HG03108 (cell line): Measurements from ENCODE around the gene VPS51.

Experiments used
- ATAC-seq: cut with Tn5 transposase; IDR thresholded peaks from one replicate; pipeline ENCODE4 v1.9.1; 2021; ENCODE audit warnings: moderate library complexity; ENCODE audit not compliant: unreplicated experiment

Gene VPS51

DNA sequence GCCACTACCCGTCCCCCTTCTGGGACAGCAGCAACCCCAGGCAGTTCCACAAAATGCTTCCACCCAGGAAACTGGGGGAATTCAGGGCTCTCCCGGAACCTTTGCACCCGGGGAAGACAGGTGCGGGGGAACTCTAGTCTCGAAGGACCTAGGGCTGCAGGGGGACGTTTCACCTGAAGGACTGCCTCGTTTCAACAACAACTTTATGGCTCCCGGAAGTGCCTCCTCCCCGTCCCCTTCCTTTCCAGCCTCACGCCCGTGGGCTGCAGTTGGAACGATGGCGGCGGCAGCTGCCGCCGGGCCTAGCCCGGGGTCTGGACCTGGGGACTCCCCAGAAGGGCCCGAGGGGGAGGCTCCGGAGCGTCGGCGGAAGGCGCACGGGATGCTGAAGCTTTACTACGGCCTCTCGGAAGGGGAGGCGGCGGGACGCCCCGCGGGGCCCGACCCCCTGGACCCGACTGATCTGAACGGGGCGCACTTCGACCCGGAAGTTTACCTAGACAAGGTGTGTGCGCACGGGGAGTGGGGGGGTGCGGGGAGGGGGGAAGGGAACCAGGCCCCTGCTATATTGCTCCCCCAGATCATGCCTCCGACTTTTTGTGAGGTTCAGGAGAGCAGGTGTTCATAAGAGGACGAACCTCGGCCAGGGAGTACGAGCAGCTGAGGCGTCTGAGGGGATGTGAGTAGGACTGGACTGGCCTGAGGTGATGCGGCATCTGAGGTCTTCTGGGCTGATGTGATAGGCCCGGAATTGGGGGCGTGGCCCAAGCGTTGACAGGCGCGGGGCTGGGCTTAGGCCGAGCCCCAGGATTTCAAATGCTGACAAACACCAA is at the start of gene VPS51:
Gene VPS51 (plus strand): TSS at position 241 of the 833 bp plus-strand sequence. CDS start 37 bp downstream, at position 278.
- peak; percentile 83 for ATAC-seq

DNA sequence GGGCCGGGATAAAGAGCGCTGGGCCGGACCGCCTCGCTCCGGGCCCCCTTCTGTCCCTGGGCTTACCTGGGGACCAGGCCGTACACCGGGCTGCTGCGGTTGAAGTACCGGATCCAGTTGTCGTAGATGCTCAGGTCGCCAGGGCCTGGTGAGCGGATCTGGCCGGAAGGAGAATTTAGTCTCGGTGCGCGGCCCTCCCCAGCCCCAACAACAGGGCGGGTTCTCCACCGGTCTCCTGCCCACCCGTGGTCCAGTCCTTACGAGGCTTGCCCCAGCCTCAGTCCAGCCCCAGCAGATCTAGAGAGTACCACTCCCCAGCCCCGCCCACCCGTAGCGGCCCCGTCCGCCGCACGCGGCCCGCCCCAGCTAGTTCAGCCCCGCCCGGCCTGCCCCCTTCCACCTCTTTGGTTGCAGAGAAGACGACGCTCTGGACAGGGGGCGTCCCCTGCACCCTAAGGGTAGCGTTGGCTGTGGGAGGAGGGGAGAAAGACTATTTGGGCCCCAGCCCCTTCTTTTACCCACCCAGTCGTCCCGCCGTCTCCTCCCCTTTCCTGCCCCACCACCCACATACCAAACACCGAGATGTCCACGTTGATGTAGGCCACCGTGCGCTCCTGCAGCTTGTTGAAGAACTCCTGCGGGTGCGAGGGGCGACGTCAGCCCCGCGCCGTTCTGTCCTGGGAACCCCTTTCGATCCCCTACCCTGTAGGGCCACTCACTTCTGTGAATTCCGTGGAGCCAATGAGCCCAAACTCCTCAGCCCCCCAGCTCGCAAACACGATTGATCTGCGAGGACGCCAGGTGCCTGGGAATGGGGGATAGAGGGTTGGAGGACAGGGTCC is 48.2 kb upstream of the VPS51 start:
- ATAC-seq: no peak

DNA sequence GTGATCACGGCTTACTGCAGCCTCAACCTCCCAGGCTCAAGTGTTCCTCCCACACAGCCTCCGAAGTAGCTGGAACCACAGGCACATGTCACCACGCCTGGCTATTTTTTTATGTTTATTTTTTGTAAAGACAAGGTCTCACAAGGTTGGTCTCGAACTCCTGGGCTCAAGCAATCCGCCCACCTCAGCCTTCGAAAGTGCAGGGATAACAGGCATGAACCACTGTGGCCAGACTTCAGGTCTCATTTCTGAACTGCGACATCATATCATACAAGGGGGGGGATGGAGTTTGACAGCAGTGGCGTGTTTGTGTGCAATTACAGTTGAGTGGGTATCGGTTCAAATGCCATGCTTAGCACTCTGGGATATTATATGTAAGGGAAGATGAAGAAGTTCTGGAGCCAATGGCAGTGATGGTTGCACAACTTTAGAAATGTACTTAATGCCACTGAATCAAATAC is 44.6 kb upstream of the VPS51 start:
- no peak for ATAC-seq

DNA sequence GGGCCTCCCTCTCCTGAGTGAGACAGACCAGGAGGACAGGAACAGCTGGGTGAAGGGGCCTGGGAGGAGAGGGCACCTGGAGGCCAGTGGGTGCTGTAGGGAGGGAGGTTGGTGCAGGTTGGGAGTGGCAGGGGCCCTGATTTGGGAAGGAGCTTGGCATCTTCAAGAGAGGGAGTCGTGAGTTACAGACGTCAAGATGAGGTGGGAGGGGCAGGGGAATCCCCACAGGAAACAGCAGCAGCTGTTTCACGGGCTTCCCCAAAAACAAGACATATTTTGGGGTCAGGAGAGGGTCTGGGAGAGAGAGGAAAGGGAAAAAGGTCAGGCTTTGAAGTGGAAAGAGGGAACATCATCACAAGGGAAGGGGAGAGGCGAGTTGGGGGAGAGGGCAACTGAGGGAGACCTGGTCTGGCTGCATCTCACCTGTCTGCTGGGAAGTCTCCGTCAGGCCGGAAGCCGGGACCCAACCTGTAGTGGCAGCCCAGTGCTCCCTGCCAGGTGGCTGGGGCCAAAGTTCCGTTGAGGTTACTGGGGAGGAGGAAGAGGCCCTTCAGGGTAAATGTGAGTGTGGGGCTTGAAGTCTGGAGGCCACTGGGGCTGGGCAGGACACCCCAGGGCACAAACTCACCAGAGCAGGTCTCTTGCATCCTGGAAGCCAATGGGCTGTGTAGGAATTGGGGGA is 42.0 kb upstream of the VPS51 start:
- ATAC-seq: no peak

DNA sequence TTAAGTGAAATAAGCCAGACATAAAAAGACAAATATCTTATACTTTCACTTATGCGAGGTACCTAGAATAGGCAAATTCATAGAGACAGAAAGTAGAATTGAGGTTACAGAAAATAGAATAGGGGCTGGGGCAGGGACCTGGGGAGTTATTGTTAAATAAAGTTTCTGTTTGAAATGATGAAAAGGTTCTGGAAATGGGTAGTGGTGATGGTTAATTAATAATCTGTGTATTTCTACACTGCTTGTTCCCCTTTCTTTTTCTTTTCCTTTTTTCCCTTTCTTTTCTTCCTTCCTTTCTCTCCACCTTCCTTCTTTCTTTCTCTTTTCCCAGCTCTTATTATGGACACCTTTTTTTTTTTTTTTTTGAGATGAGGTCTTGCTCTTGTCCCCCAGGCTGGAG is 40.5 kb upstream of the VPS51 start:
- no peak for ATAC-seq

DNA sequence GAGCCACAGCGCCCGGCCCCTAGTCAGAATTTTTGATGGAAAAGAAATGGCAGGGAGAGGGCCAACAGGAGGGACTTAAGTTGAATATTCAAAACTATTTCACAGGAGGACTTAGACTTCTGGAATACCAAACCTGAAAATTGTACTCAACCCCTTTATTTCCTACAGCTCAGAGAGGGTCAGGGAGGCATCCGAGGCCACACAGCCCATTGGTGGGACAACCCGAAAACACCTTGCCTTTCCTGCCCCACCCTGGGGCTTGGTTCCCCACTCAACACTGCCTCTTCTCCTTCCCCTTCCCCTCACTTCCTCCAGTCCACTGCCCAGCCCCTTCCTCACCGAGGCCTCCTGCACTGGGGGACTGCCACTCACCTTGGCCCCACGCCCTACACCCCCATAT is 39.0 kb upstream of the VPS51 start:
- no peak for ATAC-seq

DNA sequence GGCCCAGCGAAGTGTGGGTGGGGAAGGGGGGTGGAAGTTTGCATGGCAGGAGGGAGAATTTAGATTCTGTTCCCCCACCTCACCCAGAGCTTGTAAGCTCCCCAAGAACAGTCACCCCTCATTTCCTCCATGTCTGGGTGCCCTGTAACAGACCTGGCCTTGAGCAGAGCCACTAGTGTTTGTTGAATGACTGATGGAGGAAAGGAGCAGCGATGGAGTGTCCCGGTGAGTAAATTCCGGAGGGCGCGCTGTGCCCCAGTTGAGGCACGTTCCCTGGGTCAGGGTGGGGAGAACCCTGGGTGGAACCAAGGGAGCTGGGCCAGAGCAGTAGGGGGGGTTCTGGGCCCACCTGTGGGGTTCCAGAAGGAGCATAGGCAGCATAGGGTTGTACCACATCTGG is 38.5 kb upstream of the VPS51 start:
- no peak for ATAC-seq

DNA sequence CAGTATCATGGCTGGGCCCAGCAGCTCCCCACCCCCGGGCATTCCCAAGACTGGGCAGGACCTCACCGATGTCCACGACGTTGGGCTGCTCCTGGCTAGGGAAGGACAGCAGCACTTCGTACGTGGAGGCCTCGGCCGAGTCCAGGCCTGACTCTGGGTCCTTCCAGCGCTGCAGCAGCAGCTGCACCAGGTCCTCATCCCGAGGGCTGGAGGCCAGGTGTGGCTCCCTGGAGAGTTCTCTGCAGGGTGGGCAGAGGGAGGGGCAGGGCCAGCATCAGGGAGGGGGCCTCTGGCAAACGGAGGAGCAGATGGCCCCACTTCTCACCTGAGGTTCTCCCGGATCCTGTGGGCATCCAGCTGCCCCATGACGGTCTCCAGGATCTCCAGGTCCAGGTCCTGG is 38.0 kb upstream of the VPS51 start:
- ATAC-seq: no peak

DNA sequence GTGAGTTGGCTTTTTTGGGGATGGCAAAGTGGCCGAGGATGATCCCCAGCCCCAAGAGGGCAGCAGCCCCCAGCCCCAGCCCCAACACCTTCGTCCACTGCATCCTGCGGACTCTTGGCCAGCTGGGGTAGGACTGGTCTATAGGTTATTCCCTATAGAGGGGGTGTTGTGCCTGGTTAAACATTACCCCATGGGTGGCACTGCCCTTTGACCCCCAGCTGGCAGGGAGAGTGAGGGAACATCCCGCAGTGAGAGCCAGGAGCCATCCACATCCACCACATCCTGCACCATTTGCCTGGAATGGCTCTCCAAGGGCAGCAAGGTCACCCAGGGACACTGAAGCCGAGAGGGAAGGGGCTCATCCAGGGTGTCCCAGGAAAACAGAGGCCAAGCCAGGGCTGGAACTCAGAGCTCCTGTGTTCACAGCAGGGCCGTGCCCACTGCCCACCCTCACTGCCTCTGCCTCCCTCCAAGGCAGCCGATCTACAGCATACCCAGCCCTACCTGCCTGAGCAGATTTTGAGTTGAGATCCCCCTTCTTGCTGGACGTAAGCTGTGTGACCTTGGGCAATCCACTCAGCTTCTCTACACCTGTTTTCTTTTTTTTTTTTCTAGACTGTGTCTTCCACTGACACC is 37.5 kb upstream of the VPS51 start, which contains the start of gene NAALADL1:
Gene NAALADL1 (minus strand): TSS at position 135 of the 636 bp plus-strand sequence. CDS start 32 bp downstream, at position 103.
- no peak for ATAC-seq

DNA sequence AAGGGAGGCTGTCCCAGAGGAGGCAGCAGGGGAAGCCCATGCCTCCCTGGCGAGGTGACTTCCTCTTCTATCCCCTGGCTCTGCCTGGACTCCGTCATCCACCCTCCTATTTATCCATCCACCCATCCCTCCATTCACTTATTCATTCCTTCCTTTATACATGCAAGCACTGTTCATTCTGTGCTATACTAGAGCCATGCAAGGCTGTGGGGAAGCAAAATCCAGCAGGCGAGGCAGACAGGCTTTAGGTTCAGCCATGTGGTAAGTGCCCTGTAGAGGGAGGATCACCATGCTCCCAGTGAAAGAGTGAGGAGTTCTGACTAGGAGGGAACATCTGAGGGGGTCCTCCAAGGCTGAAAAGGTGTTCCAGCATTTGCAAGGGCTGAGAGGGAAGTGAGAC is 36.5 kb upstream of the VPS51 start:
- ATAC-seq: no peak

DNA sequence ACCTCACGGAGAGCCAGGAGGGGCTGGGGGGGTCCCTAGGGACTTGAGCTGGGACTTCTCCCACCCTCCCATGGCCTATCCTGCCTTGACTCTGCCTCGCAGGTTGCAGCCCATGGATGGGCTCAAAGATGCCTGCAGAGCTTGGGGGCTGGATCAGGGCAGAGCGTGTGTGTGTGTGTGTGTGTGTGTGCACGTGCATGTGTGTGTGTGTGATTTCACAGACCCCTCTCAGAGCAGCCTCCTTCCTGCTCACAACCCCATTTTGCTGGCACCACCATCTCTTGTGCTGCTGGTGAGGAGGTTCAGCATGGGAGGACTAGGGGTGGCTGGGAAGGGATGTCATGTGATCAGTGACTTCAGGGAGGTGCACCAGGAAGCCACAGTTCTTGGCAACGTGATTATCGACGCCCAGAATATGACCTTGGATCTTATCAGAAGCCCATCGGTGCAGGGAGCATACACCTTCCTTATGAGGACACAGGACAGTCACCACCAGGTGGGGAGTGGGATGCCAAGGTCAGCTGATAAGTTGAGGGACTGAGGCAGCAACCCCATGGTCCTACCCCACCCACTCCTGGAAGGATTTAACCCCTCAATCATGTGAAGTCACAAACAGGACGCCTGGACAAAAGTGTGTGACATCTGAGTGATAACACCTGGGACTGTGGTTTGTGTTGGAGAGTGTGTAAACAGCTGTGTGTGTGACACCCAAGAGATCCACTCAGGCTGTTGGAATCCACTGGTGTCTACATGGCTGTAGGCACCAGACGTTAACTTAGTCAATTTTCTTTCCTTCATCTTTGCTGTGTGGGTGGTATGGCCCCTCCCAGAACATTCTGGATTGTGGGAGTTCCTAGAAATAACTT is 35.8 kb upstream of the VPS51 start:
- ATAC-seq: no peak

DNA sequence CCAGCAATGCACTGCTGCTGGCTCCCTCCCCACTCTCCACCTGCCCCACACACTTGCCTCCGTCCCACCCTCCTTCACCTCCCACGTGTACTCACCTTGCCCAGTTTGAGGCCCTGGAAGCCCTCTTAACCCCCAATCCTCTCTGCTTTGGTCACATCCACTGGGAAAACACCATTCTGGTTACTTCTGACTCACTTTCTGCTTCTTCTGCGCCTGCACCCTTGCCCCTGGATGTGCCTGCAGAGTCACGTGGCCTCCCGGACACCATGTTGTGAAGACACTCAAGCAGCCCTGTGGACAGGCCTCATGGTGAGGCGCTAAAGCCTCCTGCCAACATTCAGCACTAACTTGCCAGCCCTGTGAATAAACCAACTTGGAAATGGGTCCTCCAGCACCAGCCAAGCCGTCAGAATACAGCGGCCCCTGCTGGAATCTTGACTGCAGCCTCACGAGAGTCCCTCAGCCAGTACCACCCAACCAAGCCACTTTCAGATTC is 35.1 kb upstream of the VPS51 start:
- ATAC-seq: no peak

DNA sequence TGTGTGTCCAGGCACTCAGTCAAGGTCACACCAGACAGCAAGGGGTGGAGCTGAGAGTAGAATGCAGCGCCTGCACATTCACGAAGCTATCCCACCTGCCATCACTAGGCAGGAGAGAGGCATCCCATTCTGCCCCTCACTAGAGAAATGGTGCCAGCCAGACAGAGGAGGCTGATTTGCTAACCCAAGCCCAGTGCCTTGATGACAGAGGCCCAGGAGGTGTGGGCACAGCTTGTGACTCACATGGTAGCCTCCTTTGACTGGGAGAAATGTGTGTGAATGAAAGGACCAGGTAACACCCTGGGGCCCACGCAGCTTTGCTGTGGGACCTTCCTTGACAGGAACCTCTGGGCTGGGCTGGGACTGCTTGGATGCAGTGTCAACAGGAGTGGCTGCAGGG is 32.5 kb upstream of the VPS51 start:
- ATAC-seq: no peak

DNA sequence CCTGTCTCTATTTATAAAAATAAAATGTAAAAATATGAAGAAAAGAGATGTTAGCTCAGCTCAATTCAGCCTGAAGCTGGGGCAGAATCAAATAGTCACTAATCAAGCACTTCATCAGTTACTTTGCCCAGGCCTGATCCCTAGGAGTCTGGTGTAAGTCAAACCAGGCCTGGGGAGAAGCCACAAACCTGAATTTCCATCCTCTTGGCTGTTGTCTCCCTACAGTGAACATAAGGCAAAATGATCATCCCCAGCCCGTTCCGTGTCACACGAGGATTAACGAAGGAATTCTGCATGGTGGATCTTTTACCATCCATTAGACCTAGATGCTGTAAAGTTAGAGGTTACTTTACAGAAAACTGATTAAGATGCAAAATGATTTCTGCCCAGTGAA is 31.2 kb upstream of the VPS51 start:
- no peak for ATAC-seq

DNA sequence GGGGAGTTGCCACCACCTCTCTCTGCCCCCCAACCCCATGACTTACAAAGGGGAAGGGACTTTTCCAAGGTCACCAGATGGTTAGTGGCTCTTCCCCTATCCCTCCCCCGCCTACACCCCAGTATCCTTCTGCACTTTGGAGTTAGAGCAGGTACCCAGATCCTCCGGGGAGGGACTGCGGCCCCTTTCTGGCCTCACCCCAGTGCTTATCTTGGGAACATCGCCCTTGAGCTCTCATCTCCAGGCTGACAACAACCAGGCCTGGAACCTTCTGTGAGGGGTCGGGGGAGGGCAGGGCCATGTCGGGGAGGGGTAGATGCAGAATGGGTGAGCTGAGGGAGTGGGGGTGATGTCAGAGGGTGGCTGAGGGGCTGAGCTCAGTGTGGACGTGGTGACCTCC is 30.2 kb upstream of the VPS51 start:
- no peak for ATAC-seq

DNA sequence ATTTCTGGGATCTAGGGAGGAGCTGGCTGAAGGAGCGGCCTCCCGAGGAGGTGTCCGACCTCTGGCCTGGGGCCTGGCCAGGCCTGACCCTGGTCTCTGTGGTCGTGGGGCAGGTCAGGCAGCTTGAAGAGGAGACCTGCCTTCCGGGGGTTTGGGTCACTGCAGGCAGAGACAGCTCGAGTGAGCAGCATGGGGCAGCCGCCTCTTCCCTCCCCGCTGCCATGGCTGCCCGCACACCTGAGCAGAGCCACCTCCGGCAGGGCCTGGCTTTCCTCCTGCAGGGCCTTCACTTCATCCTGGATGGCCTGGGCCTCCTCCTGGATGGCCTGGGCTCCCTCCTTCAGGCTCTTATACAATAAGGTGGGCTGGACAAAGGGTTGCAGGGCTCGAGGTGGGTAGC is 29.7 kb upstream of the VPS51 start:
- no peak for ATAC-seq

DNA sequence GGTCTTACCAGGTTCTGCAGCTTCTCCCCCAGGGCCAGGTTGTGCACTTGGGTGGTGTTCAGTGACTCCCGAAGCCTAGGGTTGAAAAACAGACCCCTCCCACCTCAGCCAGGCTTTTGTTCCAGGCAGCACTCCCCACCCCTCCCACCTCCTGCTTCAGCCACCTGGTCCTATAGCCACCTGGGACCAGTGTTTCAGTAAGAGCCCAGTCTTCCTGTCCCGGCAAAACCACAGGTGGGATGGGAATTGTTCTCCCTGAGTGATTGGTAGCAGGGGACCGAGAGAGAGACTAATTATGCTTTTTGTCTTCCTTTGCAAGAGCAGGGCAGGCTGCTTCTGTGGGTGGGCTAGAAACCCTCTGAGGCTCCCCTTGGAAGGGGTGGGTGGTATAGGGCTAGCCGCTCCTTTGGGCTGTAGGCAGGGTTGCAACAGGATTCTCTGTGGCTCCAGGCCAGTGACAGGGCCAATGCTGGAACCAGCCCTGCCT is 29.2 kb upstream of the VPS51 start:
- ATAC-seq: no peak

DNA sequence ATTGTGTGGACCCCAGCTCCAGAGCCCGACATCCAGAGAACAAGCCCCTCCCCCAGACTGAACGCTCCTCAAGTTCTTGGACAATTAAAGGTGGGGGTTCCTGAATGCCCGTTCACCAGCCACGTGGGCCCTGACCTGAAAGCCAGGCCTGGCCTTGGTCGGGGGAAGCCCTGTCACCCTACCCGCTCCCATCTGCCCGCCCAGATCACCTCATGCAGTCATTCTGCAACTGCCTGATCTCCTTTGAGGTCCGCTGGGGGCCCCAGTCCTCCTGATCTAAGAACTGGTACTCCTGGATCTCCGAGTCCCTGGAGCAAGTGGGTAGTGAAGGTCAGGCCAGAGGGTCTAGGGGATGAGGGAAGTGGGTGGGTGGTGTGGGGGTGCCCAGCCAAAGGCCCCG is 28.6 kb upstream of the VPS51 start:
- ATAC-seq: no peak

DNA sequence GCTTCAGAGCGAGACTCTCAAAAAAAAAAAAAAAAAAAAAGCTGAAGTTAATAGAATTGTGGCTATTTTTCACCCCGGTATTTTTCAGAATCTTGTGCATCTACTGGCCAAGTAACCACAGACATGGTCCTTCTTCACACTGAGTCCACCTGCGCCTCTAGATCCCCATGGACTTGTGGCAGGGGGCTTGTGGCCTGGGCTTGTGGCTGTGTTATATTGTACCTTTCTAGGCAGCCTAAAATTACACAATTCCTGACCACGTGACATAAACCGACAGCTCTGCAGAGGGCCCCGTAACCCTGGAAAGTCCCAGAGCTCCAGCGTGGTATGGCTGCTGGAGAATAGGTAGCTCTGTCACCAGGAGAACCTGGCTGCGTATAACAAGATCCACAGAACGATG is 26.8 kb upstream of the VPS51 start:
- ATAC-seq: no peak
